B cell (primary cell): Measurements from ENCODE around the gene M1AP. TPM values are rescaled to one million over a fixed set of nuclear protein-coding genes. Genes with fewer than 3 reads are reported as not detected.

Experiments
- ATAC-seq: fragments of 200-7000 bp; cut with Tn5 transposase; one replicate; pipeline ENCODE4 v1.10.0; 2021; ENCODE audit warnings: low read depth, mild to moderate bottlenecking, moderate number of reproducible peaks, moderate library complexity
- CTCF ChIA-PET: fragments of 350-600 bp; sonication (Branson Sonifier 250); formaldehyde crosslinking; loops from one replicate; lab custom pipeline; 2021; ENCODE audit warnings: antibody characterized with exemption, inconsistent platforms; lab: Charles Lee
- POLR2A ChIA-PET: fragments of 350-600 bp; sonication (Branson Sonifier 250); formaldehyde crosslinking; loops from one replicate; lab custom pipeline; 2021; ENCODE audit warnings: antibody characterized with exemption; lab: Charles Lee
- DNase-seq: peaks from one replicate; pipeline ENCODE4 v3.0.0; 2013
- H2AFZ ChIP-seq: 2 replicates; pipeline ENCODE4 v1.6.1; 2012; ENCODE audit warnings: mild to moderate bottlenecking, low read depth, low read length; ENCODE audit not compliant: insufficient read depth, poor library complexity, severe bottlenecking
- H3K27ac ChIP-seq, 2 donors: 1 replicate in 1 of 2; 2 replicates in 1 of 2; pipeline ENCODE4 v1.5.1; 2012 to 2013; ENCODE audit warnings: low read length in 2 of 2, mild to moderate bottlenecking in 2 of 2, moderate library complexity in 1 of 2
- H3K27me3 ChIP-seq, 4 experiments: fragments of 200-600 bp in 1 of 4; sonication (generic) in 1 of 4; replicated peaks in 1 of 4; 1 replicate in 2 of 4; 2 replicates in 2 of 4; pipeline versions ENCODE4 v1.6.1 to v1.7.0; 2013 to 2016; ENCODE audit warnings: low read length in 3 of 4, mild to moderate bottlenecking in 2 of 4, mixed read lengths in 1 of 4, moderate library complexity in 1 of 4; ENCODE audit not compliant: insufficient read depth in 4 of 4, control insufficient read depth in 3 of 4; ENCODE audit errors: control extremely low read depth in 1 of 4
- H3K36me3 ChIP-seq, 2 experiments: replicated peaks in 1 of 2; 1 replicate in 1 of 2; 2 replicates in 1 of 2; pipeline versions ENCODE4 v1.6.1 to v1.7.1; 2013; ENCODE audit warnings: low read length in 1 of 2; ENCODE audit not compliant: insufficient read depth in 2 of 2, control insufficient read depth in 1 of 2; ENCODE audit errors: control extremely low read depth in 1 of 2, extremely low read depth in 1 of 2
- H3K4me1 ChIP-seq, 2 donors: fragments of 200-600 bp in 1 of 2; sonication (generic) in 1 of 2; 1 replicate in 1 of 2; 2 replicates in 1 of 2; pipeline versions ENCODE4 v1.5.1 to v1.6.1; 2013 to 2017; ENCODE audit warnings: low read length in 2 of 2; ENCODE audit not compliant: control insufficient read depth in 2 of 2, insufficient read depth in 2 of 2
- H3K4me2 ChIP-seq: replicated peaks from 2 replicates; pipeline ENCODE3; 2012; ENCODE audit warnings: mild to moderate bottlenecking, low read depth, low read length; ENCODE audit not compliant: poor library complexity, severe bottlenecking
- H3K4me3 ChIP-seq, 5 experiments: fragments of 200-600 bp in 1 of 5; sonication (generic) in 1 of 5; 1 replicate in 3 of 5; 2 replicates in 2 of 5; pipeline versions ENCODE4 v1.5.1 to v1.7.0; 2011 to 2016; ENCODE audit warnings: low read length in 4 of 5, mild to moderate bottlenecking in 4 of 5, low read depth in 2 of 5, control low read depth in 1 of 5, moderate library complexity in 1 of 5; ENCODE audit not compliant: insufficient read depth in 1 of 5; ENCODE audit errors: control extremely low read depth in 1 of 5, extremely low read depth in 1 of 5
- H3K79me2 ChIP-seq: fragments of 200-600 bp; sonication (generic); one replicate; pipeline ENCODE4 v1.6.0; 2016; ENCODE audit warnings: low read length; ENCODE audit not compliant: control insufficient read depth, insufficient read depth
- H3K9ac ChIP-seq: fragments of 200-600 bp; sonication (generic); 2 replicates; pipeline ENCODE4 v1.6.1; 2017; ENCODE audit warnings: mild to moderate bottlenecking, low read length, moderate library complexity
- H3K9me3 ChIP-seq, 3 donors: one replicate each; pipeline versions ENCODE4 v1.6.1 to v1.7.1; 2013; ENCODE audit warnings: low read length in 2 of 3; ENCODE audit not compliant: control insufficient read depth in 2 of 3, insufficient read depth in 1 of 3; ENCODE audit errors: control extremely low read depth in 1 of 3
- H4K20me1 ChIP-seq: 2 replicates; pipeline ENCODE4 v1.6.0; 2012; ENCODE audit warnings: mild to moderate bottlenecking, low read length; ENCODE audit not compliant: insufficient read depth, control insufficient read depth, poor library complexity, severe bottlenecking
- H3K27ac Mint-ChIP-seq: one replicate; pipeline ENCODE4 v1.8.0; 2021; ENCODE audit warnings: mixed read lengths
- H3K27me3 Mint-ChIP-seq: one replicate; pipeline ENCODE4 v1.8.0; 2021; ENCODE audit warnings: mixed read lengths
- H3K4me1 Mint-ChIP-seq: one replicate; pipeline ENCODE4 v1.8.0; 2021; ENCODE audit warnings: mixed read lengths
- H3K4me3 Mint-ChIP-seq: one replicate; pipeline ENCODE4 v1.8.0; 2021; ENCODE audit warnings: mixed read lengths
- H3K9me3 Mint-ChIP-seq: one replicate; pipeline ENCODE4 v1.8.0; 2022; ENCODE audit warnings: mixed read lengths; ENCODE audit not compliant: insufficient read depth
- CTCF ChIP-seq: fragments of 200-600 bp; IDR thresholded peaks from one replicate; pipeline ENCODE4 v1.8.0; 2022; ENCODE audit warnings: antibody characterized with exemption, mild to moderate bottlenecking
- EZH2 ChIP-seq: IDR thresholded peaks from 2 replicates; pipeline ENCODE4 v1.6.1; 2012; ENCODE audit warnings: borderline replicate concordance, low read depth, mild to moderate bottlenecking, moderate library complexity, low read length; ENCODE audit not compliant: insufficient read depth, poor library complexity, severe bottlenecking
- WGBS: methylation state at CpG from one replicate; pipeline ENCODE4 v1.1.5; 2013; ENCODE audit warnings: missing lambda C conversion rate; ENCODE audit not compliant: insufficient coverage; 5-methylcytosine and 5-hydroxymethylcytosine counted together
- intact Hi-C: fragments of 100-400 bp; cut with micrococcal nuclease; formaldehyde crosslinking; loops from one replicate; pipeline ENCODE4 v1.10.0; 2022
- polyA plus RNA-seq: library from polyadenylated mRNA; depleted of rRNA; stranded (reverse); fragments of >200 nt; gene quantifications from 2 replicates; pipeline ENCODE4 v1.2.3, GENCODE V29; 2012
- total RNA-seq, 2 donors: library from RNA; stranded (reverse); fragments of 120-200 nt in 1 of 2; gene quantifications; 1 replicate in 1 of 2; 2 replicates in 1 of 2; pipeline versions ENCODE4 v1.2.3 to v1.2.4, GENCODE V29; 2013 to 2022

M1AP gene
- total and polyA plus RNA-seq, 2 donors (not counting 1 experiment from before 2014, with no cell fraction given) = 0.15 TPM; not detected in 1

DNA sequence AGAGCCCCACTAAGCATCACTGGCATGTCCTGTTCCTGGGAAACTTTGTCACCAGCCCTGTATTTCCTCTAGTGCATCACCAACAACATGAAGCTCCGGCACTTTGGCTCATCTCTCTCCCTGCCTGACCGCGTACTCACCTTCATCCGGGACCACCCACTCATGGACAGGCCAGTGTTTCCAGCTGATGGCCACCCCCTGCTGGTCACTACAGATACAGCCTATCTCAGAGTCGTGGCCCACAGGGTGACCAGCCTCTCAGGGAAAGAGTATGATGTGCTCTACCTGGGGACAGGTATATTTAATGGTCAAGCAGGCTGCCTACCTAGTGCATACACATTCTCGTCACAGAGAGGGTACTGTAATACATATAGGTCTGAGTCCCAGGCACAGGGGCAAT is 27.0 kb upstream of the M1AP start:
- Histone ChIP-seq H4K20me1 (no peaks in the 10 kb centered on the region), H3K4me3 (no peak overlapping the region), H3K27me3 (no peaks in the 10 kb centered on the region), H3K27ac (no peak overlapping the region), H2AFZ (no peak overlapping the region), H3K4me1 (no peaks in the 10 kb centered on the region), H3K4me2 (no peak overlapping the region), H3K79me2 (no peaks in the 10 kb centered on the region), H3K9ac (no peak overlapping the region), H3K36me3 (peaks cover 0 to 30% of the 10 kb centered on the region in 2 experiments), H3K9me3 (no peaks in the 10 kb centered on the region)
- H3K9me3 Mint-ChIP-seq = no peaks in the 10 kb centered on the region
- no peaks in the 10 kb centered on the region for H3K27me3 Mint-ChIP-seq
- H3K27ac Mint-ChIP-seq = no peak overlapping the region
- no peak overlapping the region for H3K4me3 Mint-ChIP-seq
- POLR2A ChIA-PET = no interaction called here
- 60% methylated on average over 1 of the region's 6 CpGs for WGBS
- intact Hi-C loops = no loop called here
- CTCF ChIA-PET = no interaction called here
- TF ChIP-seq EZH2 = no peak
- TF ChIP-seq CTCF = no peak
- ATAC-seq (no peak), DNase-seq (no peak)
- no peaks in the 10 kb centered on the region for H3K4me1 Mint-ChIP-seq

GRCh38 chr2:74673826-74674528 is 25.8 kb upstream of the M1AP start:
- TF ChIP-seq EZH2 = no peak
- no peak for TF ChIP-seq CTCF
- H3K4me3 Mint-ChIP-seq = no peak overlapping the region
- H3K4me1 ChIP-seq = no peaks in the 10 kb centered on the region
- H3K79me2 ChIP-seq = no peaks in the 10 kb centered on the region
- H3K9ac ChIP-seq = no peak overlapping the region
- no peaks in the 10 kb centered on the region for H4K20me1 ChIP-seq
- no peak for ATAC-seq
- H3K4me3 ChIP-seq = no peak overlapping the region
- no peaks in the 10 kb centered on the region for H3K4me1 Mint-ChIP-seq
- no peak overlapping the region for H3K27ac ChIP-seq
- H2AFZ ChIP-seq = no peak overlapping the region
- ChIA-PET CTCF (no interaction called here), POLR2A (no interaction called here)
- H3K27ac Mint-ChIP-seq = no peak overlapping the region
- no peaks in the 10 kb centered on the region for H3K27me3 Mint-ChIP-seq
- no peaks in the 10 kb centered on the region for H3K9me3 ChIP-seq
- H3K36me3 ChIP-seq = peaks cover 0 to 27% of the 10 kb centered on the region in 2 experiments
- no peak for DNase-seq
- H3K27me3 ChIP-seq = no peaks in the 10 kb centered on the region
- WGBS = 87% methylated on average over 4 of the region's 7 CpGs
- H3K4me2 ChIP-seq = no peak overlapping the region
- no peaks in the 10 kb centered on the region for H3K9me3 Mint-ChIP-seq
- intact Hi-C loops = no loop called here
